ENCODE results near the gene FASTKD1.

FASTKD1 gene

DNA sequence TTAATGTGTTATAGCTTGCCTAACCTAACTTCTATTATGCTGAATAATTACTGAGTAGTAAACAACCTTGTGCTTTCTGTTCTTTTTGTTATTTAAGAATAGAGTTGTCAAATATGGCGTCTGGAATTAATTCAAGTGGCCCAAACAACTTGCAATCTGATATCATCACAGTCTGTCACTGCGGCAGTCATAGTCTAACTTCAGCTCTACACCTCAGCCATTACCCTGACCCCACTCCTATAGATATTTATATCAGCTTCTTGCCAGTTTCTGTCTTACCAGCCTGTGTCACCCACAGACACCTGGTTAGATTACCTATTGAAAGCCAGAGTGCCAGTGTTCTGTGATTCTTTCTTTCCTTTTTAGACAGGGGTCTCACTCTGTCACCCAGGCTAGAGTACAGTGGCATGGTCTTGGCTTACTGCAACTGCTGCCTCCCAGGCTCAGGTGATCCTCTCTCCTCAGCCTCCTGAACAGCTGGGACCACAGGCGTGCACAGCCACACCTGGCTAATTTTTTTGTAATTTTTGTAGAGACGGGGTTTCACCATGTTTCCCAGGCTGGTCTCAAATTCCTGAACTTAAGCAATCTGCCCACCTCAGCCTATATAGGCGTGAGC is 78.2 kb downstream of the FASTKD1 start:
- DNase-seq = no peak

DNA sequence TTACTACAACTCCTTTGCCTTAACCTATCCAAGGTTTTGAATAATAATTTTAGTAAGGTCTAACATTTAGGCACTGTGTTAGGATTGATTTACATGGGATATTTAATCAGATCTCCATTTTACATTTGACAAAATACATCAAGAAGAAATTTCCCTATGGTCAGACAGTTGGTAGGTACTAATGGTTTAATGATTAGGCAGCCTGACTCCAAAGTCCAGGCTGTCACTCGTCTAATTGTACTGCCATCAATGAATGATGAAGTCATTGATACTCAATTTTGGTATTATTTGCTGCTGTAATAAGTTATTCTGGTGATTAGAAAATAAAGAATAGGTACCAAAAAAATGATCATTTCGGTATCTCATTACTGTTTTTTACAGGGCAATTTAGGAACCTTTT is 80.3 kb downstream of the FASTKD1 start:
- DNase-seq = no peak

DNA sequence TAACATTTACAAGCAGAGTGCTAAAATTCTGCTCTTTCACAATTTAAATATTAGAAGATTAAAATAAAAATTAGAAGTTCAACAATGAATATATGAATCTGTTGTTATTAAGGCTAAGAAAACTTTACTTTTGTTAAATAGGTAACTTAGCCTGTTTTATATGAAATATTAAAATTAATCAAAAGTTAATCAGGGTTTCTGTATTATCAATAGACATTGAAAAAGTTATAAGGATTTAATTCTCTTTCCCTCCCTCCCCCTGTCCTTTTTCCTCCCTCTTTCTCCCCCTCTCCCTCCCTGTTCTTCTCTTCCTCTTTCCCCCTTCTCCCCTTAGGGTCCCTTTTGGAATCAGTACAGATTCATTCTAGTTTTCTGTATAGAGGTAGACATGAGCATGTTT is 82.3 kb downstream of the FASTKD1 start:
- DNase-seq = no peak

DNA sequence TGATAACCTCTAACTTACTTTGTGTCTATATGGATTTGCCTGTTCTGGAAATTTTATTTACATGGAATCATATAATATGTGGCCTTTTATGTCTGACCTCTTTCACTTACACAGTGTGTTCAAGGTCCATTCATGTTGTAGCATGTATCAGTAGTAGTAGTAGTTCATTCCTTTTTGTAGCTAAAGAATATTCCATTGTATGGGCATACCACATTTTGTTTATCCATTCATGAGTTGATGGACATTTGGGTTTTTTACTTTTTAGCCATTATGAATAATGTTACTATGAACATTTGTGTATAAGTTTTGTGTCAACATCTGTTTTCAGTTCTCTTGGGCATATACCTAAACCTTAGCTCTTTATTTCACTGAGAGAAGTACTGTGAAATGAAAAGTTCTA is 82.8 kb downstream of the FASTKD1 start:
- no peak for DNase-seq

DNA sequence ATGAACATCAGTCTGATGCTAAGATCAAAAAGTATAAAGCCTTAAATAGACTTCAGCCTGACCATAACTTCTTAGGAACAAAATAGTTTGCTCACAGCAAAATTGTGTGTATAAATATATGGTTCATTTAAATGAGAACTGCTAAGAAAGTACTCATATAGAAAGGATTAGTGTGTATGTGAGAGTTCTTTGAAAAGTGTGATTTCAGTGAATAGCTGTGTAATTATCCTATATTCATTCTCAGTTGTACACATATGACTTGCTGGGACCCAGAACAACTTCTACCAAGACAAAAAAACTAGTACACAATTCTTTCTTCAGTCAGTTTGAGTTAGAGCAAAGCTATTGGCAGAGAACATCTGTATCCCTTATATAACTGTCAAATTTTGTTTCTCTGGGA is 87.2 kb downstream of the FASTKD1 start:
- no peak for DNase-seq

DNA sequence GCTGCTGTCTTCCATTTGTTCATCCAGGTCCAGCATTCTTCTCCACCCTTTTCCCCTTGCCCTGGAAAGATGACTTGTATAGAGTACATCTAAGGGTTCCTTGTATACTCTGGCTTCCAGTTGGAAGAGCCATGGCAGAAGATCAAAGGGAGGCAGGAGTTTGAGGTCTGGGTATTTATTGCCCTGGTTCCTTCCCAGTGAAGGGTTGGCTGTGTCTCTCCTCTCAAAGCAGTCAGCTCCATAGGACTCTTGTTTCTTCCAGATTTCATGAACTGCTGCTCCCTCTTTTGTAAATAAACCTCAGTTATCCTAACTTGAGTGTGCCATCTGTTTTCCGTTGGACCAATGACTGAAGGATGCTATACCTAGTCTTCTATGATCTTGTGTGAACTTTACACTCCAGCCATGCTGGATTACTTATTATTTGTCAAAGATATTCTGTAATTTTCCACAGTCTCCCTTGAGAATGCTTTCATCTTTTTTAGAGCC is 88.0 kb downstream of the FASTKD1 start:
- DNase-seq = no peak

DNA sequence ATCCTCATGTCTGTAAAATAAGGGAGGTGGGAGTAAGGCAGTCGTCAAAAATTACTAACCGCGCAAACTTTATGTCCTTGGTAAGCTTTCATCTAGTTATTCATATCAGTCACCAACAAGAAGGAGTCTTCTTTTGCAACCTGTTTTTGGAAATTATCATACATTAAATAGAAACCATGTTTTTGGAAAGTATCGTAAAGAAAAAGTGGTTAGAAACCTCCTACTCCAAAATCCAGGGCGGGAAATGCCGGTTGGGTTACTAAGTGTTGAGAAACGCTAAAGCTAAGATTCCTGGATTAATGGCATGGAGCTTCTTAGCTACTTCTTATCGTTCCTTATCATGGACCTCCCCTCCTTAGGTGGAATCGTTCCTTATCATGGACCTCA is 93.6 kb downstream of the FASTKD1 start:
- DNase-seq = no peak
